A549 (cell line): ENCODE data around the gene LINC01488.

Experiments used
- CTCF ChIP-seq: fragments of >200 bp; sonication (Bioruptor Twin); formaldehyde crosslinking; IDR thresholded peaks from 3 replicates; pipeline ENCODE4 v1.5.1; 2016
- TP53 ChIP-seq: fragments of 250-450 bp; sonication (Bioruptor Pico); IDR thresholded peaks from 2 replicates; pipeline ENCODE4 v1.5.0; 2021; ENCODE audit warnings: mild to moderate bottlenecking, moderate library complexity
- ZFP36 ChIP-seq: fragments of 450-650 bp; IDR thresholded peaks from 2 replicates; pipeline ENCODE4 v1.6.1; 2014; ENCODE audit warnings: borderline replicate concordance; ENCODE audit not compliant: partially characterized antibody
- TF ChIP-seq, protein P1 (sequence below): fragments of 450-650 bp; IDR thresholded peaks from 2 replicates; pipeline ENCODE4 v1.6.1; 2014; ENCODE audit warnings: antibody characterized with exemption

- TF ChIP-seq TP53 (CRISPR knock-in tag) (no peak), CTCF (no peak), ZFP36 (no peak)
- TF ChIP-seq, protein P1, sequence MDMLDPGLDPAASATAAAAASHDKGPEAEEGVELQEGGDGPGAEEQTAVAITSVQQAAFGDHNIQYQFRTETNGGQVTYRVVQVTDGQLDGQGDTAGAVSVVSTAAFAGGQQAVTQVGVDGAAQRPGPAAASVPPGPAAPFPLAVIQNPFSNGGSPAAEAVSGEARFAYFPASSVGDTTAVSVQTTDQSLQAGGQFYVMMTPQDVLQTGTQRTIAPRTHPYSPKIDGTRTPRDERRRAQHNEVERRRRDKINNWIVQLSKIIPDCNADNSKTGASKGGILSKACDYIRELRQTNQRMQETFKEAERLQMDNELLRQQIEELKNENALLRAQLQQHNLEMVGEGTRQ = no peak
These were observed 33.7 kb upstream of the LINC01488 start for GRCh38 chr11:69447786-69448185.
